ENCODE measurements around the gene RASA3.

RASA3 gene

DNA sequence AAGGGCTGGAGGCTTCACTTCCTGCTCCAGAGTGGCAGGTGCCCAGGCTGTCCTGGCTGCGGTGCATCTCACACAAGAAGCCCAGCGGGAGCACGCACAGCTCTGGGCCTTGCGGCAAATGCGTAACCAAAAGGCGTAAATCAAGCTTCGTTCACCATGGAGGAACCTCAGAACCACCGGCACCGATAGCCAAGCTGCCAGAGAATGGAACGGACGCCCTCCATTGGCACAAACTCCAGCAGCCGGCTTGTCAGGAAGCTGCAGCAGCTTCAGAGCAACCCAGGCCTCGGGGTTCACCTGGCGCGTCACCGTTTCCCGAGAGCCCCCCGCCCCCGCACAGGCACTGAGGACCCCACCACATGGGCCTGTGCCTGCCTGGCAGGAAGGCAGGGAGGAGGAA lies 76.7 kb downstream of the RASA3 start:
- H3K4me3 Mint-ChIP-seq, result no peak overlapping the region

DNA sequence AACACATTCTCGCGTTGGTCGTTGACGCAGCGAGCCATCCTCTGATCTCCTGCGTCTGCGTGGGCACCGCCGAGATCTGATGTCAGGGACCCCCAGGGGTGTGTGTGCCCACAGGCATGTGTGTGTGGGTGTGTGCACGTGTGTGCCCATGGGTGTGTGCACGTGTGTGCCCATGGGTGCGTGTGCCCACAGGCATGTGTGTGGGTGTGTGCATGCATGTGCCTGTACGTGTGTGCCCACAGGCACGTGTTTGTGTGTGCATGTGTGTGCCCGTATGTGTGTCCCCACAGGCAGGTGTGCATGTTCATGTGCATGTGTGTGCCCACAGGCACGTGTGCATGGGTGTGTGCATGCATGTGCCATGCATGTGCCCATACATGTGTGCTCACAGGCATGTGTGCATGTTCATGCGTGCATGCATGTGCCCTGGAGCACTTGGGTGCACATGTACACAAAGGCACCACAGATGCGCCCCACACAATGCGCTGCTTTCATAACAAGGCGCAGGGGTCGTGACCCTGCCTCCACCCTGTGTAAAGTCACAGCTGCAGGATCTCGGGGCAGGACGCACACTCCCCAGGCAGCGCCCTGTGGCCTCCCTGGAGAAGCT lies 77.5 kb downstream of the RASA3 start:
- Mint-ChIP-seq H3K4me3 (no peak overlapping the region), H3K4me1 (peaks cover 60% of the 10 kb centered on the region), H3K9me3 (no peaks in the 10 kb centered on the region), H3K36me3 (ENCODE audit: low read depth) (peaks cover 3% of the 10 kb centered on the region), H3K27ac (no peak overlapping the region), H3K27me3 (ENCODE audit: low read depth, poor library complexity) (peaks cover 3% of the 10 kb centered on the region)
- TF ChIP-seq, protein P1, sequence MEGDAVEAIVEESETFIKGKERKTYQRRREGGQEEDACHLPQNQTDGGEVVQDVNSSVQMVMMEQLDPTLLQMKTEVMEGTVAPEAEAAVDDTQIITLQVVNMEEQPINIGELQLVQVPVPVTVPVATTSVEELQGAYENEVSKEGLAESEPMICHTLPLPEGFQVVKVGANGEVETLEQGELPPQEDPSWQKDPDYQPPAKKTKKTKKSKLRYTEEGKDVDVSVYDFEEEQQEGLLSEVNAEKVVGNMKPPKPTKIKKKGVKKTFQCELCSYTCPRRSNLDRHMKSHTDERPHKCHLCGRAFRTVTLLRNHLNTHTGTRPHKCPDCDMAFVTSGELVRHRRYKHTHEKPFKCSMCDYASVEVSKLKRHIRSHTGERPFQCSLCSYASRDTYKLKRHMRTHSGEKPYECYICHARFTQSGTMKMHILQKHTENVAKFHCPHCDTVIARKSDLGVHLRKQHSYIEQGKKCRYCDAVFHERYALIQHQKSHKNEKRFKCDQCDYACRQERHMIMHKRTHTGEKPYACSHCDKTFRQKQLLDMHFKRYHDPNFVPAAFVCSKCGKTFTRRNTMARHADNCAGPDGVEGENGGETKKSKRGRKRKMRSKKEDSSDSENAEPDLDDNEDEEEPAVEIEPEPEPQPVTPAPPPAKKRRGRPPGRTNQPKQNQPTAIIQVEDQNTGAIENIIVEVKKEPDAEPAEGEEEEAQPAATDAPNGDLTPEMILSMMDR (IDR thresholded peaks at IDR 0.05), result no peak
- DNase-seq, result no peak

More for the DNA sequence above, 76.7 kb downstream of the RASA3 start:
- Mint-ChIP-seq H3K9me3 (no peaks in the 10 kb centered on the region), H3K36me3 (ENCODE audit: low read depth) (peaks cover 5% of the 10 kb centered on the region), H3K4me1 (peaks cover 64% of the 10 kb centered on the region), H3K27me3 (ENCODE audit: low read depth, poor library complexity) (peaks cover 3% of the 10 kb centered on the region), H3K27ac (no peak overlapping the region)
- TF ChIP-seq, protein P1 (IDR thresholded peaks at IDR 0.05), result no peak
- no peak for DNase-seq

DNA sequence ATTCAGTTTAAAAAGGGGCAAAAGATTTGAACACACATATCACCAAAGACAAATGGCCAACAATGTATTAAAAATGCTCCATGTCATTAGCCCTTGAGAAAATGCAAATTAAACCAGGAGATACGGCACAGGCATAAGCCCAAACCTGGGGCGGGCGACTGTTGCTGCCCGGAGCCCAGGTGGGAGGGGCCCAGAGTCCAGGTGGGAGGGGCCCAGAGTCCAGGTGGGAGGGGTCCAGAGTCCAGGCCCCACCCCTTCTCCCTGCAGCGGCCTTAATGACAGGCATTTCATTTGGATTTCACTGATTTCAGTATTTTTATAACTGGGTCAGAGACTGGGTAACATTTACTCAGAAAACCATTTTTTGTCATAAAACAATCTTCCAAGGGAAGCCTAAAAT lies 78.2 kb downstream of the RASA3 start:
- DNase-seq, result peak; percentile 35
- no peak overlapping the region for H3K27ac Mint-ChIP-seq
- no peaks in the 10 kb centered on the region for H3K36me3 Mint-ChIP-seq (ENCODE audit: low read depth)
- TF ChIP-seq, protein P1 (IDR thresholded peaks at IDR 0.05), result no peak
- H3K9me3 Mint-ChIP-seq, result no peaks in the 10 kb centered on the region
- no peak overlapping the region for H3K4me3 Mint-ChIP-seq
- H3K4me1 Mint-ChIP-seq, result peaks cover 60% of the 10 kb centered on the region
- peaks cover 3% of the 10 kb centered on the region for H3K27me3 Mint-ChIP-seq (ENCODE audit: low read depth, poor library complexity)

DNA sequence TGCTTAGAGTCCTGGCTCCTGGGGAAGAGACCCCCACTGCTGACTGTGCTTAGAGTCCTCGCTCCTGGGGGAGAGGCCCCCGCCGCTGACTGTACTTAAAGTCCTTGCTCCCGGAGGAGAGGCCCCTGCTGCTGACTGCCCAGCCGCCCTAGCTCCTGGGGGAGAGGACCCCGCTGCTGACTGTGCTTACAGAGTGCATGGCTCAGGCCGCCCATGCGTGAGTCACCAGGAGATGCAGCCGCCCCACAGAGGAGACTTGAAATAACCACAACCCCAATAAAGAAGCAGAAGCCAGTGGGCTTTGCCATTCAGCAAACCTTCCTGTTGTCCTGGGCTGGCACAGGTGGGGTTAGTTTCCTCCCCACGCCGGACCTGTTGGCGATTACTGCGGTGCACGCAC lies 79.4 kb downstream of the RASA3 start:
- no peak for DNase-seq
- Mint-ChIP-seq H3K4me3 (no peak overlapping the region), H3K27ac (no peak overlapping the region), H3K4me1 (peaks cover 58% of the 10 kb centered on the region), H3K36me3 (ENCODE audit: low read depth) (no peaks in the 10 kb centered on the region), H3K27me3 (ENCODE audit: low read depth, poor library complexity) (no peaks in the 10 kb centered on the region), H3K9me3 (no peaks in the 10 kb centered on the region)
- TF ChIP-seq, protein P1 (IDR thresholded peaks at IDR 0.05), result no peak

DNA sequence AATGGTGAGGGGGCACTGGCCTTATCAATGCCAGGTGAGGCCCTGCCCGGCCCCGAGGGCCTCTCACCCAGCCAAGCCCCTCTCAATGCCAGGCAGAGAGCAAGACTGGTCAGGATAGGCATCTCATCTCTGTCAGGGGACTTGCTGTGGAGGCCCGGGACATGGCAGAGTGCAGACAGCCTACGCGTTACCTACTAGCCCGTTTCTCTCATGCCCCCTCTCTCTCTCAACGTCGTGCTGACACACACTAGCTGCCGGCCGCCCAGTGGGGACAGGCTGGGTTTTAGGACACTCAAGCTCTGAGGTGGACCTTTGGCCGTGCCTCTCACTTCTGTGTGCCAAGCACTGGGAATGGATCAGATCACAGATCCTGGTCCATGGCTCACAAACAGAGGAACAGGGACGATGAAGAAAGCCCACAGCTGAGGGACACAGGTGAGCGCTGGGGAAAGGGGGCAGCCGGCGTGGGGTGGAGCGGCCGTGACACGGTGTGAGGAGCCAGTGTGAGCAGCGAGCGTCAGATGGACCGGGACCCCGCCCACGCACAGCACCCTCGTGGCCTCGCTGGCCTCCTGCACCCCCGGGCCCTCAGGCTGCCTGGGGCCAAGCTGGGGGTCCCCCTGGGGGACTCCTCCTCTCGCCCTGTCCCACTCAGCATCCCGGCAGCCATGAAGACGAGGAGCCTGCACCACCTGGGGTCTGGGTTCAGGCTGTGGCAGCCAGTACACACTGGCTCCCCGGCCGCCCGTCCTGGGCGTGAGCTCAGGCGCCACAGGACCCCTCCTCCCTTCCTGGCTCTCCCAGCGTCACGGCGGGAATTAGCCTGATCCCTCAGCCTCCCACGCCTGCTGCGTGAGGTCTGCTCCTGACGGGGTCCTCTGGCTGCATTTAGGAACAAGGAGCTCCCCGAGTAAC lies 81.6 kb downstream of the RASA3 start:
- no peak for DNase-seq
- TF ChIP-seq, protein P1 (IDR thresholded peaks at IDR 0.05), result no peak
- H3K9me3 Mint-ChIP-seq, result peaks cover 4% of the 10 kb centered on the region
- no peaks in the 10 kb centered on the region for H3K27me3 Mint-ChIP-seq (ENCODE audit: low read depth, poor library complexity)
- no peak overlapping the region for H3K4me3 Mint-ChIP-seq
- peak overlapping the region; percentile 83 for H3K27ac Mint-ChIP-seq
- peaks cover 65% of the 10 kb centered on the region for H3K4me1 Mint-ChIP-seq
- H3K36me3 Mint-ChIP-seq (ENCODE audit: low read depth), result peaks cover 4% of the 10 kb centered on the region
